Measurements from ENCODE around the gene MOGAT1. TPM values are rescaled to one million over a fixed set of nuclear protein-coding genes. Genes with fewer than 3 reads are reported as not detected.

Gene MOGAT1
- total and polyA plus RNA-seq, 2 of the 13 experiments (the other 11 are each of a cell fraction or from before 2014, with no cell fraction given) = 0.98 to 4.3 TPM

GRCh38 chr2:222709191-222709891, 37.9 kb downstream of the MOGAT1 start (continued):
- TF ChIP-seq CENPT (CRISPR knock-in tag; IDR thresholded peaks at IDR 0.05; ENCODE audit: low read depth) = no peak
- TF ChIP-seq PAF1 (CRISPR knock-in tag; IDR thresholded peaks at IDR 0.05) = no peak
- TF ChIP-seq, protein P1, sequence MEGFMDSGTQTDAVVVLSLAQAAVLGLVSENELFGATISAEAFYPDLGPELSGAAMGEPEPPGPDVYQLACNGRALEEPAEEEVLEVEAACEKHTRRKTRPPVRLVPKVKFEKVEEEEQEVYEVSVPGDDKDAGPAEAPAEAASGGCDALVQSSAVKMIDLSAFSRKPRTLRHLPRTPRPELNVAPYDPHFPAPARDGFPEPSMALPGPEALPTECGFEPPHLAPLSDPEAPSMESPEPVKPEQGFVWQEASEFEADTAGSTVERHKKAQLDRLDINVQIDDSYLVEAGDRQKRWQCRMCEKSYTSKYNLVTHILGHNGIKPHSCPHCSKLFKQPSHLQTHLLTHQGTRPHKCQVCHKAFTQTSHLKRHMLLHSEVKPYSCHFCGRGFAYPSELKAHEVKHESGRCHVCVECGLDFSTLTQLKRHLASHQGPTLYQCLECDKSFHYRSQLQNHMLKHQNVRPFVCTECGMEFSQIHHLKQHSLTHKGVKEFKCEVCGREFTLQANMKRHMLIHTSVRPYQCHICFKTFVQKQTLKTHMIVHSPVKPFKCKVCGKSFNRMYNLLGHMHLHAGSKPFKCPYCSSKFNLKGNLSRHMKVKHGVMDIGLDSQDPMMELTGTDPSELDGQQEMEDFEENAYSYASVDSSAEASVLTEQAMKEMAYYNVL (CRISPR knock-in tag; IDR thresholded peaks at IDR 0.05; ENCODE audit: borderline replicate concordance) = peak; percentile 96; the same call in 1 of the 2 replicates
- TF ChIP-seq SRF (IDR thresholded peaks at IDR 0.05; ENCODE audit: low read depth, low read length) = 0 out of 2 replicates have a peak, but pooled peaks have one; percentile 2
- peak; percentile 71; the same call in 1 of the 2 replicates for TF ChIP-seq MTA1 (CRISPR knock-in tag; IDR thresholded peaks at IDR 0.05; ENCODE audit: borderline replicate concordance)
- TF ChIP-seq, protein P2, sequence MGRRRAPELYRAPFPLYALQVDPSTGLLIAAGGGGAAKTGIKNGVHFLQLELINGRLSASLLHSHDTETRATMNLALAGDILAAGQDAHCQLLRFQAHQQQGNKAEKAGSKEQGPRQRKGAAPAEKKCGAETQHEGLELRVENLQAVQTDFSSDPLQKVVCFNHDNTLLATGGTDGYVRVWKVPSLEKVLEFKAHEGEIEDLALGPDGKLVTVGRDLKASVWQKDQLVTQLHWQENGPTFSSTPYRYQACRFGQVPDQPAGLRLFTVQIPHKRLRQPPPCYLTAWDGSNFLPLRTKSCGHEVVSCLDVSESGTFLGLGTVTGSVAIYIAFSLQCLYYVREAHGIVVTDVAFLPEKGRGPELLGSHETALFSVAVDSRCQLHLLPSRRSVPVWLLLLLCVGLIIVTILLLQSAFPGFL (CRISPR knock-in tag; IDR thresholded peaks at IDR 0.05) = no peak
- TF ChIP-seq FOSL2 (CRISPR knock-in tag; IDR thresholded peaks at IDR 0.05) = peak; percentile 90
- no peak for TF ChIP-seq CENPBD1 (CRISPR knock-in tag; IDR thresholded peaks at IDR 0.05; ENCODE audit: borderline replicate concordance, low read depth)
- peak; percentile 90; the same call in 1 of the 2 replicates for TF ChIP-seq ZNF816 (CRISPR knock-in tag; IDR thresholded peaks at IDR 0.05; ENCODE audit: borderline replicate concordance)
- peak; percentile 34 to 85; a peak in 3 of 4 replicates for TF ChIP-seq EP300 (IDR thresholded peaks at IDR 0.05; ENCODE audit: low read depth in 2 of 2, low read length in 2 of 2)
- peak; percentile 76 for TF ChIP-seq EP300 (CRISPR knock-in tag; IDR thresholded peaks at IDR 0.05; ENCODE audit: borderline replicate concordance)
- TF ChIP-seq NR2F1 (CRISPR knock-in tag; IDR thresholded peaks at IDR 0.05) = no peak; a peak in 1 of 4 replicates
- TF ChIP-seq ZSCAN20 (CRISPR knock-in tag; IDR thresholded peaks at IDR 0.05; ENCODE audit: borderline replicate concordance) = peak; percentile 90; the same call in 1 of the 2 replicates
- TF ChIP-seq CREM (IDR thresholded peaks at IDR 0.05) = peak; percentile 92
- no peak for TF ChIP-seq CREM (CRISPR knock-in tag; IDR thresholded peaks at IDR 0.05)
- TF ChIP-seq GLI4 (CRISPR knock-in tag; IDR thresholded peaks at IDR 0.05; ENCODE audit: borderline replicate concordance) = 0 out of 2 replicates have a peak, but pooled peaks have one; percentile 50
- peak; percentile 91; the same call in 1 of the 2 replicates for TF ChIP-seq STAT6 (CRISPR knock-in tag; IDR thresholded peaks at IDR 0.05; ENCODE audit: borderline replicate concordance)
- TF ChIP-seq ZEB1 (IDR thresholded peaks at IDR 0.05; ENCODE audit: insufficient replicate concordance, low read depth) = no peak
- TF ChIP-seq NCOR1 (IDR thresholded peaks at IDR 0.05; ENCODE audit: borderline replicate concordance, low read length) = peak; percentile 89
- TF ChIP-seq MTF1 (CRISPR knock-in tag; IDR thresholded peaks at IDR 0.05) = 0 out of 2 replicates have a peak, but pooled peaks have one; percentile 45
- TF ChIP-seq THRA (CRISPR knock-in tag; IDR thresholded peaks at IDR 0.05; ENCODE audit: borderline replicate concordance) = peak; percentile 62; the same call in 1 of the 2 replicates

Measured in HepG2 (cell line).